Upper lobe of left lung (tissue), 6 donors: Measurements from ENCODE around the gene NFE2L1. TPM values are rescaled to one million over a fixed set of nuclear protein-coding genes. Genes with fewer than 3 reads are reported as not detected.
A peak's percentile ranks its signal among the peaks of the same experiment; 100 is the strongest.

ENCODE experiments used
- ATAC-seq, 2 donors: fragments of 200-7000 bp; cut with Tn5 transposase; one replicate each; pipeline ENCODE4 v1.9.1; 2022; ENCODE audit warnings: mild to moderate bottlenecking in 2 of 2, moderate library complexity in 2 of 2; ENCODE audit not compliant: low FRiP score in 2 of 2
- DNase-seq, 2 donors: peaks; one replicate each; pipeline ENCODE4 v3.0.0-alpha.2; 2019 to 2020
- H3K27ac ChIP-seq, 4 donors: fragments of 200-600 bp; sonication (generic); one replicate each; pipeline ENCODE4 v1.5.1; 2016 to 2019
- H3K27me3 ChIP-seq, 4 donors: fragments of 200-600 bp; sonication (generic); one replicate each; pipeline ENCODE4 v1.5.1; 2017 to 2019
- H3K36me3 ChIP-seq, 4 donors: fragments of 200-600 bp; sonication (generic); one replicate each; pipeline ENCODE4 v1.5.1; 2016 to 2019
- H3K4me1 ChIP-seq, 4 donors: fragments of 200-600 bp; sonication (generic); one replicate each; pipeline ENCODE4 v1.5.1; 2018 to 2019
- H3K4me3 ChIP-seq, 4 donors: fragments of 200-600 bp; sonication (generic); one replicate each; pipeline ENCODE4 v1.5.1; 2017 to 2019; ENCODE audit warnings: mild to moderate bottlenecking in 2 of 4, moderate library complexity in 1 of 4
- H3K9me3 ChIP-seq, 4 donors: fragments of 200-600 bp; sonication (generic); one replicate each; pipeline ENCODE4 v1.5.1; 2018 to 2019
- EP300 ChIP-seq, 4 donors: sonication (generic); formaldehyde crosslinking; IDR thresholded peaks; one replicate each; pipeline ENCODE4 v1.5.1; 2017; ENCODE audit warnings: antibody characterized with exemption in 4 of 4, control low read depth in 2 of 4
- POLR2A ChIP-seq, 4 donors: fragments of 450-650 bp; IDR thresholded peaks; one replicate each; pipeline ENCODE4 v1.5.1; 2016 to 2017; ENCODE audit warnings: antibody characterized with exemption in 4 of 4, mild to moderate bottlenecking in 2 of 4
- POLR2AphosphoS5 ChIP-seq, 2 donors: sonication (generic); formaldehyde crosslinking; IDR thresholded peaks; one replicate each; pipeline ENCODE4 v1.5.1; 2017; ENCODE audit warnings: antibody characterized with exemption in 2 of 2
- WGBS, 2 donors: methylation state at CpG; one replicate each; pipeline ENCODE4 v1.1.5; 2017 to 2018; 5-methylcytosine and 5-hydroxymethylcytosine counted together
- total RNA-seq, 6 donors: library from RNA; depleted of rRNA in 4 of 6; stranded (reverse); fragments of >200 nt in 4 of 6; gene quantifications; one replicate each; pipeline versions ENCODE4 v1.1.0 to v1.2.1, GENCODE V29; 2016 to 2021
- TF ChIP-seq, protein P1 (sequence below), 6 experiments: fragments of 450-650 bp in 4 of 6; fragments of 200-600 bp in 2 of 6; sonication (generic) in 2 of 6; IDR thresholded peaks; one replicate each; pipeline ENCODE4 v1.5.1; 2016 to 2019; ENCODE audit warnings: antibody characterized with exemption in 6 of 6
- donor health status: DM: no; HTN: no; CAD: no; lungs with moderate emphysema.
- donor health status: DM: no; HTN: yes; CAD: no; lungs with severe emphysema.

Gene NFE2L1
- total RNA-seq, 6 donors from 2014 or later: 105 to 203 (median 148) TPM

DNA sequence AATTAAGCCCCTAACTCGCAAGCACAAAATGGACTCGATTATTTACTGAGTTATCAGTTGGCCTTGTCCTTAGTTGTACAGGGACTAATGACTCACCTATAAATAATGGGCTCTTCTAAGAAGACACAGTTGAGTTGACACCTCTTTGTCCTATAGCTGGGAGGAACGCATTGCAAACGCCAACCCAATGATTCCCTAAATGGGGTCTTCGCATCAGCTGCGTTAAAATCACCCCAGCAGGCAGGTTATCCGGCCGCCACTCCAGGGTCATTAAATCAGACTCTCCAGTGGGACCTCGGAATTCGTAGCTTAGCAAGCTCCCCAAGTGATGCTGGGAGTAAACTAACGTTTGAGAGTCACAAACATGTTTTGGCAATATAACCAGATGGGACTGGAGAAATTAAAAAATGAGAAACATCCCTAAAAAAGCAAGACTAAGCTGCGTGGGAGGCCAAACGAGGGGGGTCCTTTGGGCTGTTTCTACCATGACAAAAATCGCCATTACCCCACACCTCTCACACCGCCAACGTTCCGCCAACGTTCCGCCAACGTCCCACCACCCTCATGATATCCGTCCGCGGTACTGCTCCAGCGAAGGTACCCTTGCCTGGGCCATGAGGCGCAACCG is 932 bp upstream of the NFE2L1 start:
- peak overlapping the region; percentile 94 to 98 (median 96) for H3K27ac ChIP-seq
- WGBS, 2 donors: 4 to 6% methylated on average over 26 of the region's 26 CpGs
- no peaks in the 10 kb centered on the region for H3K27me3 ChIP-seq
- DNase-seq (no peak), ATAC-seq (no peak)
- H3K36me3 ChIP-seq: peaks cover 0 to 14% (median 9%) of the 10 kb centered on the region in 4 donors
- H3K4me1 ChIP-seq: peaks cover 34 to 48% (median 39%) of the 10 kb centered on the region in 4 donors
- H3K4me3 ChIP-seq: peak overlapping the region; percentile 40 to 85 (median 77)
- H3K9me3 ChIP-seq: no peaks in the 10 kb centered on the region
- no peak for TF ChIP-seq POLR2A (IDR thresholded peaks at IDR 0.05)
- TF ChIP-seq, protein P1, sequence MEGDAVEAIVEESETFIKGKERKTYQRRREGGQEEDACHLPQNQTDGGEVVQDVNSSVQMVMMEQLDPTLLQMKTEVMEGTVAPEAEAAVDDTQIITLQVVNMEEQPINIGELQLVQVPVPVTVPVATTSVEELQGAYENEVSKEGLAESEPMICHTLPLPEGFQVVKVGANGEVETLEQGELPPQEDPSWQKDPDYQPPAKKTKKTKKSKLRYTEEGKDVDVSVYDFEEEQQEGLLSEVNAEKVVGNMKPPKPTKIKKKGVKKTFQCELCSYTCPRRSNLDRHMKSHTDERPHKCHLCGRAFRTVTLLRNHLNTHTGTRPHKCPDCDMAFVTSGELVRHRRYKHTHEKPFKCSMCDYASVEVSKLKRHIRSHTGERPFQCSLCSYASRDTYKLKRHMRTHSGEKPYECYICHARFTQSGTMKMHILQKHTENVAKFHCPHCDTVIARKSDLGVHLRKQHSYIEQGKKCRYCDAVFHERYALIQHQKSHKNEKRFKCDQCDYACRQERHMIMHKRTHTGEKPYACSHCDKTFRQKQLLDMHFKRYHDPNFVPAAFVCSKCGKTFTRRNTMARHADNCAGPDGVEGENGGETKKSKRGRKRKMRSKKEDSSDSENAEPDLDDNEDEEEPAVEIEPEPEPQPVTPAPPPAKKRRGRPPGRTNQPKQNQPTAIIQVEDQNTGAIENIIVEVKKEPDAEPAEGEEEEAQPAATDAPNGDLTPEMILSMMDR (IDR thresholded peaks at IDR 0.05): no peak
- no peak for TF ChIP-seq EP300 (IDR thresholded peaks at IDR 0.05)
- no peak for TF ChIP-seq POLR2AphosphoS5 (IDR thresholded peaks at IDR 0.05)

DNA sequence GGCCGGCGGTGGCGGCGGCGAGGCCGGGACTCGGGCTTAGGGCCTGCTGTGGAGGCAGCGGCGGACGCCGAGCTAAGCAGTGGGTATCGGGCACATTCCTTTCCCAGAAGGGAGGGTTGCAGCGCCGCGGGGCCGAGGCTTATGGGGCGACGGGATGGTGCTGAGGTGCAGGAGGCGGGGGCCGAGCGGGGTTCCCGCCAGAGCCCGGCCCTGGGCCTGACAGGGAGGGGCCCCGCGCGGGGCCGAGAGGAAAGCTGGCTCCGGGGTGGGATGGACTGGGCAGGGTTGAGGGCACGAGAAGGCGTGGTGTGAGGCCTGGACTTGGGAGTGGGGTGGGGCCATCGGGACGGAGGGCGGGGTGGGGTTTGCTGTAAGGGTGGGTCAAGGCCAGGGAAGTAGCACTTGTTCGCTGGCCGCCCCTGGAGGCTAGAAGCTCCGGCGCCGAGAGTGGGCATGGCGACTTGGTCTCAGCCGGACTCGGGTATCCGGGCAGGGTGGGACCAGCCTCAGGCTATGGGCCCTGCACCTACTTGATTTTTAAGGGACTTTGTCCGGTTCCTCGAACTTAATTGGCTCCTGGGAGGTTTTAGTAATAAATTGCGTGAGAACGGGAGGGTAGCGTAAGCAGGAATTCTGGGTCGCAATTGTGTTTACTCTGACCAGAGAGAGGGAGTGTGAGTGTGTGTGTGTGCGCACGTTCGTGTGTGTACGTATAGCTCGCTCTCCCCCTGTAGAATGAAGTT is 396 bp downstream of the NFE2L1 start:
- H3K4me1 ChIP-seq: peaks cover 47 to 61% (median 52%) of the 10 kb centered on the region in 4 donors
- TF ChIP-seq EP300 (IDR thresholded peaks at IDR 0.05) (no peak), POLR2A (IDR thresholded peaks at IDR 0.05) (peak; percentile 18 to 81 (median 54)), POLR2AphosphoS5 (IDR thresholded peaks at IDR 0.05) (peak; percentile 44 to 94)
- TF ChIP-seq, protein P1 (IDR thresholded peaks at IDR 0.05): no peak
- peak overlapping the region; percentile 94 to 98 (median 96) for H3K27ac ChIP-seq
- 0% methylated on average over 23 to 31 of the region's 53 CpGs for whole genome bisulfite sequencing, 2 donors
- peak; percentile 88 to 91 for ATAC-seq
- no peaks in the 10 kb centered on the region for H3K27me3 ChIP-seq
- peak overlapping the region; percentile 69 to 94 (median 85) for H3K4me3 ChIP-seq
- peaks cover 0 to 19% (median 9%) of the 10 kb centered on the region in 4 donors for H3K36me3 ChIP-seq
- H3K9me3 ChIP-seq: no peaks in the 10 kb centered on the region
- DNase-seq: peak; percentile 96

DNA sequence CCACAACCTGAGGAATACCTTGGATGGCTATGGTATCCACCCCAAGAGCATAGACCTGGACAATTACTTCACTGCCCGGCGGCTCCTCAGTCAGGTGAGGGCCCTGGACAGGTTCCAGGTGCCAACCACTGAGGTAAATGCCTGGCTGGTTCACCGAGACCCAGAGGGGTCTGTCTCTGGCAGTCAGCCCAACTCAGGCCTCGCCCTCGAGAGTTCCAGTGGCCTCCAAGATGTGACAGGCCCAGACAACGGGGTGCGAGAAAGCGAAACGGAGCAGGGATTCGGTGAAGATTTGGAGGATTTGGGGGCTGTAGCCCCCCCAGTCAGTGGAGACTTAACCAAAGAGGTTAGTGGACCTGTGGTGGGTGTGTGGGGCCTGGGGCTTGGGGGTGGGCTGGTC is 3.1 kb downstream of the NFE2L1 start:
- H3K27ac ChIP-seq: peak overlapping the region; percentile 94 to 98 (median 96)
- 78 to 82% methylated on average over 7 to 10 of the region's 10 CpGs for WGBS, 2 donors
- peak overlapping the region in 2 of 4 donors; percentile 11 to 19 for H3K4me3 ChIP-seq
- H3K36me3 ChIP-seq: peaks cover 0 to 34% (median 25%) of the 10 kb centered on the region in 4 donors
- DNase-seq (no peak), ATAC-seq (no peak)
- H3K4me1 ChIP-seq: peaks cover 68 to 80% (median 74%) of the 10 kb centered on the region in 4 donors
- TF ChIP-seq POLR2A (IDR thresholded peaks at IDR 0.05): no peak
- TF ChIP-seq, protein P1 (IDR thresholded peaks at IDR 0.05): no peak
- no peak for TF ChIP-seq EP300 (IDR thresholded peaks at IDR 0.05)
- TF ChIP-seq POLR2AphosphoS5 (IDR thresholded peaks at IDR 0.05): no peak
- no peaks in the 10 kb centered on the region for H3K27me3 ChIP-seq
- H3K9me3 ChIP-seq: no peaks in the 10 kb centered on the region

- peaks cover 4 to 40% (median 31%) of the 10 kb centered on the region in 4 donors for H3K36me3 ChIP-seq
- H3K9me3 ChIP-seq: no peaks in the 10 kb centered on the region
- WGBS, 2 donors: 54 to 60% methylated on average over 5 of the region's 5 CpGs
- H3K4me3 ChIP-seq: peak overlapping the region in 2 of 4 donors; percentile 17 to 21
- peak in 1 of 2 donors; percentile 2 for ATAC-seq
- no peak for TF ChIP-seq EP300 (IDR thresholded peaks at IDR 0.05)
- TF ChIP-seq POLR2AphosphoS5 (IDR thresholded peaks at IDR 0.05): peak in 1 of 2 donors; percentile 12
- peaks cover 64 to 74% (median 68%) of the 10 kb centered on the region in 4 donors for H3K4me1 ChIP-seq
- no peak for DNase-seq
- no peaks in the 10 kb centered on the region for H3K27me3 ChIP-seq
- H3K27ac ChIP-seq: peak overlapping the region; percentile 94 to 98 (median 96)
These were observed 3.7 kb downstream of the NFE2L1 start for GRCh38 chr17:48051706-48052486.
